Measurements from ENCODE around the gene WIPI1.

The WIPI1 gene

GRCh38 chr17:68491381-68492231 lies 34.3 kb upstream of the WIPI1 start:
- H3K79me1 ChIP-seq (ENCODE audit: low read length): no peaks in the 10 kb centered on the region
- no peaks in the 10 kb centered on the region for H3K36me3 ChIP-seq (ENCODE audit: control insufficient read depth in 1 of 2, insufficient read depth in 2 of 2, low read length in 2 of 2)
- no peak overlapping the region for H3K18ac ChIP-seq (ENCODE audit: low read length)
- H4K91ac ChIP-seq (ENCODE audit: low read depth, low read length): no peak overlapping the region
- no peak overlapping the region for H2BK5ac ChIP-seq (ENCODE audit: low read depth, low read length, poor library complexity)
- H2BK12ac ChIP-seq (ENCODE audit: low read length): no peak overlapping the region
- H4K12ac ChIP-seq (ENCODE audit: low read depth, low read length): no peak overlapping the region
- no peak overlapping the region for H3K23ac ChIP-seq (ENCODE audit: low read length)
- no peak overlapping the region for H3K9ac ChIP-seq (ENCODE audit: low read length)
- no peaks in the 10 kb centered on the region for H3K4me1 ChIP-seq (ENCODE audit: control insufficient read depth in 1 of 2, insufficient read depth in 2 of 2, low read length in 2 of 2)
- no peak overlapping the region for H3K4ac ChIP-seq (ENCODE audit: low read depth, low read length)
- H3K79me2 ChIP-seq (ENCODE audit: control insufficient read depth, insufficient read depth, low read length, poor library complexity): no peaks in the 10 kb centered on the region
- no peaks in the 10 kb centered on the region for H3K9me3 ChIP-seq (ENCODE audit: insufficient read depth, low read depth, low read length)
- no peak overlapping the region for H2AK5ac ChIP-seq (ENCODE audit: low read length)
- no peak for DNase-seq
- H4K8ac ChIP-seq (ENCODE audit: low read depth, low read length): no peak overlapping the region
- H2AFZ ChIP-seq (ENCODE audit: insufficient read depth, low read length, poor library complexity): no peak overlapping the region
- H3K27me3 ChIP-seq (ENCODE audit: insufficient read depth, low read length): no peaks in the 10 kb centered on the region
- no CpG with 5 or more reads among the region's 12 CpGs for WGBS (ENCODE audit: extremely low coverage, insufficient coverage, insufficient read length)
- no peak overlapping the region for H3K14ac ChIP-seq (ENCODE audit: low read length)
- no peak overlapping the region for H3K4me3 ChIP-seq (ENCODE audit: low read depth, low read length)
- no peak overlapping the region for H3K27ac ChIP-seq (ENCODE audit: low read depth, low read length)
- no peak overlapping the region for H3K4me2 ChIP-seq (ENCODE audit: low read length)
- no peak overlapping the region for H2BK120ac ChIP-seq (ENCODE audit: insufficient read depth, low read length, poor library complexity)

GRCh38 chr17:68489919-68490318 lies 32.6 kb upstream of the WIPI1 start:
- no peaks in the 10 kb centered on the region for H3K9me3 ChIP-seq (ENCODE audit: insufficient read depth, low read depth, low read length)
- H3K27me3 ChIP-seq (ENCODE audit: insufficient read depth, low read length): no peaks in the 10 kb centered on the region
- no peak overlapping the region for H2BK5ac ChIP-seq (ENCODE audit: low read depth, low read length, poor library complexity)
- no peak overlapping the region for H3K27ac ChIP-seq (ENCODE audit: low read depth, low read length)
- no peaks in the 10 kb centered on the region for H3K36me3 ChIP-seq (ENCODE audit: control insufficient read depth in 1 of 2, insufficient read depth in 2 of 2, low read length in 2 of 2)
- DNase-seq: no peak
- H4K91ac ChIP-seq (ENCODE audit: low read depth, low read length): no peak overlapping the region
- H3K4me1 ChIP-seq (ENCODE audit: control insufficient read depth in 1 of 2, insufficient read depth in 2 of 2, low read length in 2 of 2): no peaks in the 10 kb centered on the region
- H3K4me2 ChIP-seq (ENCODE audit: low read length): no peak overlapping the region
- H2AK5ac ChIP-seq (ENCODE audit: low read length): no peak overlapping the region
- no peak overlapping the region for H2BK12ac ChIP-seq (ENCODE audit: low read length)
- no peak overlapping the region for H2BK120ac ChIP-seq (ENCODE audit: insufficient read depth, low read length, poor library complexity)
- H3K18ac ChIP-seq (ENCODE audit: low read length): no peak overlapping the region
- WGBS (ENCODE audit: extremely low coverage, insufficient coverage, insufficient read length): no CpG with 5 or more reads among the region's 4 CpGs
- no peak overlapping the region for H3K9ac ChIP-seq (ENCODE audit: low read length)
- H3K79me2 ChIP-seq (ENCODE audit: control insufficient read depth, insufficient read depth, low read length, poor library complexity): no peaks in the 10 kb centered on the region
- H2AFZ ChIP-seq (ENCODE audit: insufficient read depth, low read length, poor library complexity): no peak overlapping the region
- no peak overlapping the region for H4K8ac ChIP-seq (ENCODE audit: low read depth, low read length)
- no peak overlapping the region for H3K4me3 ChIP-seq (ENCODE audit: low read depth, low read length)
- H3K14ac ChIP-seq (ENCODE audit: low read length): no peak overlapping the region
- no peak overlapping the region for H3K4ac ChIP-seq (ENCODE audit: low read depth, low read length)
- no peak overlapping the region for H4K12ac ChIP-seq (ENCODE audit: low read depth, low read length)
- H3K23ac ChIP-seq (ENCODE audit: low read length): no peak overlapping the region
- H3K79me1 ChIP-seq (ENCODE audit: low read length): no peaks in the 10 kb centered on the region

- no peak overlapping the region for H2AK5ac ChIP-seq (ENCODE audit: low read length)
- no peak overlapping the region for H2AFZ ChIP-seq (ENCODE audit: insufficient read depth, low read length, poor library complexity)
- no peak overlapping the region for H3K4ac ChIP-seq (ENCODE audit: low read depth, low read length)
- no peaks in the 10 kb centered on the region for H3K79me2 ChIP-seq (ENCODE audit: control insufficient read depth, insufficient read depth, low read length, poor library complexity)
- no peak overlapping the region for H4K12ac ChIP-seq (ENCODE audit: low read depth, low read length)
- no peaks in the 10 kb centered on the region for H3K4me1 ChIP-seq (ENCODE audit: control insufficient read depth in 1 of 2, insufficient read depth in 2 of 2, low read length in 2 of 2)
- no peaks in the 10 kb centered on the region for H3K36me3 ChIP-seq (ENCODE audit: control insufficient read depth in 1 of 2, insufficient read depth in 2 of 2, low read length in 2 of 2)
- no peak overlapping the region for H3K4me3 ChIP-seq (ENCODE audit: low read depth, low read length)
- no peak overlapping the region for H4K8ac ChIP-seq (ENCODE audit: low read depth, low read length)
- no peak overlapping the region for H4K91ac ChIP-seq (ENCODE audit: low read depth, low read length)
- no peak overlapping the region for H2BK12ac ChIP-seq (ENCODE audit: low read length)
- no peak overlapping the region for H3K18ac ChIP-seq (ENCODE audit: low read length)
- H3K9me3 ChIP-seq (ENCODE audit: insufficient read depth, low read depth, low read length): peaks cover 3% of the 10 kb centered on the region
- H2BK120ac ChIP-seq (ENCODE audit: insufficient read depth, low read length, poor library complexity): no peak overlapping the region
- no peak overlapping the region for H2BK5ac ChIP-seq (ENCODE audit: low read depth, low read length, poor library complexity)
- H3K14ac ChIP-seq (ENCODE audit: low read length): no peak overlapping the region
- H3K79me1 ChIP-seq (ENCODE audit: low read length): no peaks in the 10 kb centered on the region
- H3K4me2 ChIP-seq (ENCODE audit: low read length): no peak overlapping the region
- no peak overlapping the region for H3K9ac ChIP-seq (ENCODE audit: low read length)
- no peak overlapping the region for H3K23ac ChIP-seq (ENCODE audit: low read length)
- WGBS (ENCODE audit: extremely low coverage, insufficient coverage, insufficient read length): no CpG with 5 or more reads among the region's 2 CpGs
- H3K27ac ChIP-seq (ENCODE audit: low read depth, low read length): no peak overlapping the region
- no peaks in the 10 kb centered on the region for H3K27me3 ChIP-seq (ENCODE audit: insufficient read depth, low read length)
- DNase-seq: no peak
Observed at GRCh38 chr17:68484458-68484857, 27.2 kb upstream of the WIPI1 start.

GRCh38 chr17:68482576-68483041 lies 25.3 kb upstream of the WIPI1 start:
- Histone ChIP-seq H4K8ac (ENCODE audit: low read depth, low read length) (no peak overlapping the region), H3K4me2 (ENCODE audit: low read length) (no peak overlapping the region), H3K79me2 (ENCODE audit: control insufficient read depth, insufficient read depth, low read length, poor library complexity) (no peaks in the 10 kb centered on the region), H2BK12ac (ENCODE audit: low read length) (no peak overlapping the region), H2AK5ac (ENCODE audit: low read length) (no peak overlapping the region), H3K14ac (ENCODE audit: low read length) (no peak overlapping the region), H3K9me3 (ENCODE audit: insufficient read depth, low read depth, low read length) (peaks cover 3% of the 10 kb centered on the region), H3K4me1 (ENCODE audit: control insufficient read depth in 1 of 2, insufficient read depth in 2 of 2, low read length in 2 of 2) (no peaks in the 10 kb centered on the region), H3K27ac (ENCODE audit: low read depth, low read length) (no peak overlapping the region), H3K4ac (ENCODE audit: low read depth, low read length) (no peak overlapping the region), H3K23ac (ENCODE audit: low read length) (no peak overlapping the region), H3K36me3 (ENCODE audit: control insufficient read depth in 1 of 2, insufficient read depth in 2 of 2, low read length in 2 of 2) (no peaks in the 10 kb centered on the region), H4K12ac (ENCODE audit: low read depth, low read length) (no peak overlapping the region), H3K9ac (ENCODE audit: low read length) (no peak overlapping the region), H3K79me1 (ENCODE audit: low read length) (no peaks in the 10 kb centered on the region), H3K27me3 (ENCODE audit: insufficient read depth, low read length) (no peaks in the 10 kb centered on the region), H4K91ac (ENCODE audit: low read depth, low read length) (no peak overlapping the region), H3K18ac (ENCODE audit: low read length) (no peak overlapping the region), H2BK5ac (ENCODE audit: low read depth, low read length, poor library complexity) (no peak overlapping the region), H2AFZ (ENCODE audit: insufficient read depth, low read length, poor library complexity) (no peak overlapping the region), H3K4me3 (ENCODE audit: low read depth, low read length) (no peak overlapping the region), H2BK120ac (ENCODE audit: insufficient read depth, low read length, poor library complexity) (no peak overlapping the region)
- WGBS (ENCODE audit: extremely low coverage, insufficient coverage, insufficient read length): no CpG with 5 or more reads among the region's 4 CpGs
- DNase-seq: no peak
